NCI-H128 (cell line): ENCODE results near the gene SPRTN.
A peak's percentile ranks its signal among the peaks of the same experiment; 100 is the strongest.
"Not testable (repeated sequence)": the region's sequence is repeated elsewhere in the genome, so short reads cannot be mapped to it uniquely, and the experiment has no call there.

ENCODE experiments used
- DNase-seq: peaks from one replicate; lab custom pipeline; 2025; ENCODE audit not compliant: unreplicated experiment; lab: John Stamatoyannopoulos, UW

SPRTN gene

DNA sequence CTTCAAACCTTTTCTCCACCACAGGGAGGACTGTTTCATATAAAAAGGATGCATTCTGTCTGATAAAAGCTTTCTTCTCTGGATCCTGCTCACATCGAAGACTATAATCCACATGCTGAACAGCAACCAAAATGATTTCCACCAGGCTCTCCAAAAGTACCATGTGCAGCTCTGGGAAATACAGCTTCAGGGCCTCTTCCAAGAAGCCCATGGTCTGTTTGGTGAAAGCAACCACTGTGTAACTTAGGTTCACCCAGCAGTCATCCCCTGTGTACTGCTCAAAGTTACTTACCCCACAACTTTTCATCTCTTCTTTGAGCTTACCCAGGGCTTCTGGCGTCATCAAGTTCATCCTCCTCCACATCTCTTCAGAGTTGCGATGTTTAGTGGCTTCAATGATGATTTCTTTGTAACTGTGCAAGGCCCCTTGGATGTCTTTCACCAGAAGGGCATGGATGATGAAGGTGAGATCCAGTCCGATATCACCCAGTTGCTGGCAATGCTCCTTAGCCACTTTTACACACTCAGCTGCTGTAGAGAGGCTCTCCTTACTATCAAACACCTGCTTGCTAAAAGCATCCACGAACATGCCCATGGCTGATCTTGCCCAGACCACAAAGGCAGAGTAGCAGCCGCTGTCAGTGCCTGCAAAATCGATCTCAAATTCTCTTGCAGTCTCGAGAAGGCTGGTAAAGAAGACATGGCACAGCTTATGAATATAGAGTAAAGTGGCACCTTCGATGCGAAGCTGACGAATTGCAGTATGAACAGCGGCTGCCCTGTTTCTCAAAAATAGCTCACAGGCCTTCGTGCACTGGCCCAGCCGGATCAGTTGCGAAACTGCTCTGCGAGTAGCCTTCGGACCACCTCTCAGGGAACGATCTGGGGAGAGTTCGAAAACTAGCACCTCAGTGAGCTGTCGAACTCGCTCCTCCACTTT, 2.2 kb upstream of the SPRTN start:
- no peak for DNase-seq

DNA sequence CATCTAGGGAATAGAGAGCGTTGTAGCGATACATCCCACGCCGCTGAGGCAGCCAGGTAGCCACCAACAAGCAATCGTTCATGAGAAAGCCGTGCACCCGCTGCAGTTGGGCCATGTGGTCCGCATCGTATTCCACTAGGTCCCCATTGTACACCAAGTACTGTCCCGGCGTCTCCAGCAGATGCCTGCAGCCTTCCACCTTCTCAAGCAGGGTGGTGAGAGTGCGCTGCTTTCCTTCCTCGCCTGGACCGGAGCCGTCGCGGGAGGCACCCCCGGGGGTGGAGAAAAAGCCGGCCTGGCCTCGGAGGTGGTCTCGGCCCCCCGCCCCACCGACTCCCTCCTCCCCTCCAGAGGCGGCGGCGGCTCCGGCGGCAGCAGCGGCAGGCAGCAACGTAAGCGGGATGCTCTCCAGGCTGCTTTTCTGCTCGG, 1.0 kb upstream of the SPRTN start:
- no peak for DNase-seq

DNA sequence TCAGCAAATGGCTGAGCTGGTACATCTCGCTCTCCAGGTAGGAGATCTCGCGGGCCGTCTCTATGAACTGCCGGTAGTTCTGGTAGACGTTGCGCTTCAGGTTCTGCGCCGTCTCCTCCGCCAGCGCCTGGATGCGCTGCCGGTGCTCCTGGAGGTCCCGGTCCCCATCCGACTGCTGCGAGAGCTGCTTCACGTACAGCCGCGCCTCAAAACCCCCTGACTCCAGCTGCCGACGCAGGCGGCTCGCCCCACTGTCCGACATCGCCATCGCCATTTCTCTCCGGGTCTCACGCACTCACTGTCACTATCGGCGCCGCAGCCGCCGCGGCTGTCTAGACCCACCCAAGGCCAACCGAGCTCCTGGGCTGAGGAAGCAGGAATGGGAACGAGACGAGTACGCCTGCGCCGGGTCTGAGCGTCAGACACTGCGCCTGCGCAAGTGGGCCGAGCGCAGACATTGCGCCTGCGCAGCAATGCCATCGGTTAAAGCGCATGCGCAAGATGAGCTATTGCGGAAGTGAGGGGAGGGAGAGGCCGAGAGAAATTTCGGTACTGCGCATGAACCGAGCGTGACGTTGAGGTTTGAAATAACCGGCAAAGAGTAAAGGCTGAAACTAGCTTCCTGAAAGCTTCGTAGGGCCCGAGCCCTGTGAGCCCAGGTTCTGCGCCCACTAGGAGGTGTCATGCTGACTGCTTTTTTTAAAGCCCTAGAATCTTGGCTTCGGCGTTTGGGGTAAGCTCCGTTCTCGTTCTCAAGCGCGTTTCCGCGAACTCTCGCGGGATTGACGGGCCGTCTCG, 422 bp upstream of the SPRTN start, which contains the start of gene EXOC8:
TSS of gene EXOC8 (minus strand) at position 381 of the 798 bp plus-strand sequence. CDS start at position 274, 107 bp downstream.
- peak; percentile 99 for DNase-seq

DNA sequence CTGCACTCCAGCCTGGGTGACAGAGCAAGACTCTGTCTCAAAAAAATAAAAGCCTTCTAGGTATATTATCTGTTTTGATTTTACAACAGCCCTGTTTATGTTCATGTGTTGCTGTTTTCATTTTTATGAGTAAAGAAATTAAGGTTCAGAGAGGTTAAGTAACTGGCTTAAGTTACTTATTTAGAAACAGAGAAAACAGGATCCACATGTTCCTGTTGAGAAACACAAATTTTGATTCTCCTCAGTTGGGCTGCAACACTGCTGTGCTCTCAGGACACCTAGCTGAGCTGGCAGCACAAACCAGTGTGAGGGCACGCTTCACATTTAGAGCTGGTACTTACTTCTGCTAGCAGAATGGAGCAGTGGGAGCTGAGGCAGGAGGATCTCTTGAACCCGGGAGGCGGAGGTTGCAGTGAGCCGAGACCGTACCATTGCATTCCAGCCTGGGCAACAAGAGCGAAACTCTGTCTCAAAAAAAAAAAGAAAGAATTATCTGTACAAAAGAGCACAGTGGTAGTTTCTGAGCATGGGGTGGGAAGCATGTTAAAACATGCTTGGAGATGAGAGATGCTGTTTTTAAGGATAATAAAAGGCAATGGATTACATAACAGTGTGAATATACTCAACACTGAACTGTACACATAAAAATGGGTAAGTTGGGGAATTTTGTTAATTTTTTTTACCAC, 2.4 kb downstream of the SPRTN start:
- no peak for DNase-seq

DNA sequence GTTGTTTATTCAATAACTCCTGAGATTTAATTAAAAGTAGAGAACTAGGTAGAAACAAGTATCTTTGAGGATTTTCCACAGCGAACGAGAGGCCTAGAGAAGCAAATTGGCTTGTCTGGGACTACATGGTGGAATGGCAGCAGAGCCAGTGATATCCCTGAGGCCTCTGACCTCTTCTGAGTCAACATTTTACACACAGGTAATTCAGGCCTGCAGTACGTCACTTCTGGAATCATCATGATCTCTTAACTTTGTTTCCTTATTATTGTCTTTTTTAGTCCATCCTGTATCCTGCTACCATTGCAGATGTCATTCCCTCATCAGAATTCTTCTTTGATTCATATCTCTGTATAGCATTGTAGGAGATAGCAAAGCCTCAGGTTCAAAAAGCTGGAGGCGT, 9.9 kb downstream of the SPRTN start:
- DNase-seq, result no peak

DNA sequence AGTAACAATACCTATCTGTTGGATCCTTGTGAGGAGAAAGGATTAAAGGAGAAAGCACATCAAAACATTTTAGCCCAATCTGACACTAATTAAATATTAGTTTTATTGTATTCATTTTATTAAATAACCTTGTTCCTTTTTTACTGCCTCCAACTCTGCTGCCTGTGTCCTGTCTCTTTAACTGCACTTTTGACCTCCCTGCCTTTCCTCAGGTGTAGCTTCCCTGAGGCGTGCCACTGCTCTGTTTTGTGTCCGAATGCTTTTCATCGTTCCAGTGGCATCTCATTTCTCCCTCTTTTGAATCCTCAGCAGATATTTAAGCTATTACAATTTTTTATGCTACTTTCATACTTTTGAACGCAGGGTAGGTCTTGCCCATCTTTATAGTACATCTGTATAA, 10.3 kb downstream of the SPRTN start:
- DNase-seq, result no peak

DNA sequence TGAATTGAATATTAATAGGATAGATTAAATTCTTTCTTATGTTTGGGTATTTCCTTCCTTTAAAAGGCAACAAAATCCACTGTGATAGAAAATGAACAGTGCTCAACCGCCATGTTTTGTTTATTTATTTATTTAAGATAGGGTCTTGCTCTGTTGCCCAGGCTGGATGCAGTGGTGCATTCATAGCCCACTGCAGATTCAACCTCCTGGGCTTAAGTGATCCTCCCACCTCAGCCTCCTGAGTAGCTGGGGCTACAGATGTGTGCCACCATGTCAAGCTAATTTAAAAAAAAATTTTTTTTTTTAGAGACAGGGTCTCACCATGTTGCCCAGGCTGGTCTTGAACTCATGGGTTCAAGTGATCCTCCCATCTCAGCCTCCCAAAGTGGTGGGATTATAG, 10.8 kb downstream of the SPRTN start:
- DNase-seq, result not testable (repeated sequence)

DNA sequence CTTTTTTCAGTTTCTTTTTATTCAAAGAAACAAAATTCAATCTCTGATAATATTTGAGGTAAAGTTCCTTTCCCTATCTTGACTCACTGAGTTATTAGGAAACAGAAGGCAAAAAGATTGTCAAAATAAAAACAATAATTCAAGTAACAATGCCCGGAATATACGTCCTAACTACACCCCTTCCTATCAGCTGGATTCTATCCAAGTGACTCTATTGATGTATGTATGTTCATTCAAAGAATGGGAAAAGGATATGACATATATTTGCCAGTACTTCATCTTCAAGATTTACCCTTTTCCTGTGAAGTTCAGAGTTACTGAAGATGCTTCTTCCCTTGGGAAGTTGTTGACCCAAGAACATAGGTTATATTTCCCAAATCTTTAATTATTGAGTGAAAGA, 13.7 kb downstream of the SPRTN start:
- DNase-seq, result no peak

DNA sequence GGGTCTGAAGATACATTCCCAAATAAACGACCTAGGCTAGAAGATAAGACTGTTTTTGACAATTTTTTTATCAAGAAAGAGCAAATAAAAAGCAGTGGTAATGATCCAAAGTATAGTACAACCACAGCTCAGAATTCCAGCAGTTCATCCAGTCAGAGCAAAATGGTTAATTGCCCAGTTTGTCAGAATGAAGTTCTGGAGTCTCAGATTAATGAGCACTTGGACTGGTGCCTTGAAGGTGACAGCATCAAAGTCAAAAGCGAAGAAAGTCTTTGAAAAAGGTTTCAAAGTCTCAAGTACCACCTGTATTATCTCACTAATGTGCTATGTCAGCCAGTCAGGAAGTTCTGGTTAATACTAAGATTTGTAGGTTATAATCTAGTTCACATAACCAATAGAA, 15.0 kb downstream of the SPRTN start:
- DNase-seq, result no peak

DNA sequence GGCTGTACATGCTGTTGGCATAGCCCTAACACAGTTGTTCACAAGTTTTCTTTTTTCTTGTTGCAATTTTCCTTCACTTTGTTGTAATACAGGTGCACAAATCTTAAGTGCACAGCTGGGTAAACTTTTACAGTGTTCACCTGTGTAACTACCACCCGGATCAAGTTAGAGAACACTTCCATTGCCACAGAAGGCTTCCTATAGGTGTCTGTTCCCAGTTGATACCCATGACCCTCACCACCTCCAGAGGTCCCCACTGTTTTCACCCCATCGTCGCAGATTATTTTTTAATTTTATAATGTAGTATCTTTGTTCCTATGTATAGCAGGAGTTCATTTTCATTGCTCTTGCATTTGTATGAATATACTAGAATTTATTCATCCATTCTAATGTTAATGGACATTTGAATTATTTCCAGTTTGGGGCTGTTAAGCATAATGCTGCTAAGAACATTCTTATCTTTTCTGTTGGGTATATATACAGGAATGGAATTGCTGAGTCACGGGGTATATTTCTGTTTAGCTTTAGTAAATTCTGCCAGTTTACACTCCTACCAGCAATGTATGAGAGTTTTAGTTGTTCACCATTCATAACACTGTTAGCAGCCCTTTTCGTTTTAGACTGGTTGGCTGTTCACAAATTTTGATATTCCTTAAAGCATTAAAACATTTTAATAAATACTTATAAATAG, 16.4 kb downstream of the SPRTN start:
- DNase-seq, result no peak

DNA sequence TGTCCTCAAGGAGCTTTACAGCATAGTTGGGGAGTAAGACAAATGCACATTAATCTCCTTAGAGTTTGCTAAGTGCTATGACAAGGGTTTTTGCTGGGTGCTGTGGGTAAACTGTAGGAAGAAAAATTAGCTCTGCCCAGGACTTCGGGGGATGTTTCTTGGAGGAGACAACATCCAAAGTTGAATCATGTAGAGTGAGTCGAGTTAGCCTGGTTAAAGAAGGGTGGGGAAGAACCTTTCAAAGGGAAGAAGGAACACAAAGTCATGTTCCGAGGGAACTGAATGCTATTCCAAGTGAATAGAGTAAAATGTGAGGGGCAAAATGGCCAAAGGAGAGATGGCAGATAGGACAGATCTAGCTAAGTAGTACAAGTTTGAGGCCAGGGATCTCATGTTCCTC, 17.1 kb downstream of the SPRTN start:
- no peak for DNase-seq

DNA sequence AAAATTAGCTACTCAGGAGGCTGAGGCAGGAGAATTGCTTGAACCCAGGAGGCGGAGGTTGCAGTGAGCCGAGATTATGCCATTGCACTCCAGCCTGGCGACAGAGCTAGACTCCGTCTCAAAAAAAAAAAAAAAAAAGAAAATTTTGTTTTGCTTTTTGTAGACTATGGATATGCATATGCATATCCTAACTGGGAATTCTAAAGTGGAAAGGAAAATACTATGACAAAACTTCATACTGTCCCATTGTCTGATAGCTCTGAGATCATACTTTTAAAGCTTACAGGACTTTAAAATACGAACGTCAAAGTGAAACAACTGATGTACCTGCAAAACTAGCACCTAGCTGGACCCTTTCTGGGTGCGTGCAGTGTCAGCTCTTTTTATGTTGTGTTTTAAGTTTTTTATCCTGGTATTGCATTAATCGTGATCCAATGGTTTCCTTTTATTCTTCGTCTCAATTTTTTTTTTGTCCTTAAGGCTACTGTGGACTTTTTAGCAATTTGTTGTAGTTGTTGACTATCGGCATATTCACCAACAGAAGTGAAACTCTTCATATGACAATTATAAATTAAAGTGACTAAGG, 19.2 kb downstream of the SPRTN start:
- no peak for DNase-seq

DNA sequence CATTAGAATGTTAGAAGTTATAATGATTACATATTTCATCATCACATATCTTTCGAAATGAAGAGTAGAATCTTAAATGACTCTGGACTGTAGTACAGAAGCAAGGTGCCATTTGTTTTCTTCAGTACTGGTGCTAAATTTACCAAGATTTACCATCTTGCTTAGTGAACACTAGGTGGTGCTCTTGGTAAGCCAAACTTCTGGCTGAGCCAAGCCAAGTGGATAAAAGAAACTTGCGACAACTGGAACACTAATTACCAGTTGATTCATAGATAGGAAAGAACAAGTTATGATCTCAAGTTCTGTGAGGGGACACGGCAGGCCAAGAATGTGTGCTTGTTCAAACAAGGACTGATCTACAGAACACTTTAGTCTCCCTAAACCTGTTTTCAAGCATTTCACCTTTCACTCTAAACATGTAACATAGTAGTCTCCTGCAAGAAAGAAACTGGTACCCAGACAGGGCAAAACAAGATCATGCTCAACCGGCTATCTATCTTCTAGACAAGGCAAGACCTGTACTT, 19.8 kb downstream of the SPRTN start:
- peak; percentile 45 for DNase-seq

DNA sequence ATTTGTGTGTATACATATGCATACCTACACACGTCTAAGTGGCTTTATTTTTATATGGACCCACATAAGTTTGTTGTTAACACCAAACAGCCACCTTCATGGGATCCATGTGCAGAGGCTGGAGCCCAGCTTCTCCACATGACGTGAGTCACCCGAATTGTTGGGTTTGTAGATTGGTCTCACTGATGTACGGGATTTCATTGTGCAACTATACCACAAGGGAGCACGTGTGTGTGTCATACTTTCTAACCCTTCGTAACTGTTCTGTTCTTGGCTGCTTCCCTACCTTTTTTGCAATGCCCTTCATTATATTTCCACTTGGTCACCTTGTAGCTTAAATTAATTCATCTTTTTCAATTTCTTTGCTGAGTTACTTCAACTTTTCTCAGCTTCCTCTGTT, 21.0 kb downstream of the SPRTN start:
- DNase-seq, result no peak

DNA sequence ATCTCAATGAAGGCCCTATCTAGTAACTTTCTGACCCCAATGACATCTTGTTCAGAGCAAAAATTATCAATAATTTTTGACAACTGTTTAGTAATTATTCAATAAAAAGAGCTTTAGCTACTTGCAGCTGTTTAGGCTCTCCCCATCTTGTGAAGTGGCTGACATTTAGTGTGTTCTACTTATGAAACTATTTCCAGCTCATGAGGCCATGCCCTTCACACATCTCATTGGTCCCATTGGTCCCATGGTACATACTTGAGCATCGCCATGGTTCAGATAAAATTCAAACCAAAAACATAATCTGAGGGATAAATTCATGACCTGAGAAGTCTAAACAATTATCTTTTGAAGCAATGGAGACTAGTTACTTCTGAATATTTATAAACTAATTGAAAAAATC, 24.2 kb downstream of the SPRTN start:
- DNase-seq, result no peak

DNA sequence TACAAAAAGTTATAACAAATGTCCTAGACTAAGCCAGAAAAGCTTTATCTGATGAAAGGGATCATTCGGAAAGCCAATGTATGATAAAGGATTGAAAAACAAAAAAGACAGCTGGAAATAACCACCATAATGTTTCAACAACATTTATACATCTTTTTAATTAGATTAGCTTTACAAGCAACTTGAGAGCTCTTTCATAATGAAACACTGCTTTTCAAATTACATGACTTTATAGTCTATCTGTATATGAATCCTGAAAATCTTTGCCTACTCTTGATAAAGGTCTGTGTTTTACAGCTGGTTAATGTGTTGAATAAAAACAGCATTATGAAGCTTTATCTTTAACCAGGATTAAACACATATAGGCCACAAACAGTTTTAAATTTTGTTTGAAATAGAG, 25.5 kb downstream of the SPRTN start:
- DNase-seq, result no peak

DNA sequence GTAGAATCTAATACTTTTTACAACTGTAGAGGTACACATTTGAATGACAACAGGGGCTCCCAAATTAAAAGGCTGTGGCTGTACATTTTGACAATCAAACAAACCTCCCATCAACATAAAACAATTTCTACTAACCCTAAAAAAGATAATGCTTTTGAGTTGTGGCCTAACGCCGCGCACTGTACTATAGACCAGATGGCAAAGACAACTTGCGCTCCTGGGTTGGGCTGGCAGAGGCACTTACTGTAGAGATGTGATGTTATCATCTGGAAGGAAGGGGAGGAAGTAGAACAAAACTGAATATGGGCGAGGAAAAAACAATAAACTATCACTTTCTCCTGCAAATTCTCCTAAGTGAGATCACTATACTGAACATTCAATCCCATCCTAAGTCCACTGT, 26.1 kb downstream of the SPRTN start:
- DNase-seq, result no peak

DNA sequence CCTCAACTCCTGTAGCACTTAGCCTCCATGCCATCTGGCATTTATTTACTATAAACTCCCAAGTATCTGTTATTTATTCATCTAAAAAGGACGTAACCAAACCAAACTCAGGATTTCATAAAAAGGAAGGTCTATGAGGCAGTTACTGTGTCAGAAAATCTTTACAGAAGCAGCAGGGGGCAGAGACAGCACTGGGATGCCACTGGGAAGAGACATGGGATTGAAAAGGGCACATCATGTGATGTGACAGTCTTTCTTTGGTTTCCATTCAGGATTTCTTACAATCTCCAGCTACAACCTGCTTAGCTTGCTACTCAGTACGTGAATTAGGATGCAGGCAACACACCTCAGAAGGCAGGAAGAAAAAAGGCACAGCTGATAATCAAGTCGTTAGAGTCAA, 31.2 kb downstream of the SPRTN start:
- no peak for DNase-seq

DNA sequence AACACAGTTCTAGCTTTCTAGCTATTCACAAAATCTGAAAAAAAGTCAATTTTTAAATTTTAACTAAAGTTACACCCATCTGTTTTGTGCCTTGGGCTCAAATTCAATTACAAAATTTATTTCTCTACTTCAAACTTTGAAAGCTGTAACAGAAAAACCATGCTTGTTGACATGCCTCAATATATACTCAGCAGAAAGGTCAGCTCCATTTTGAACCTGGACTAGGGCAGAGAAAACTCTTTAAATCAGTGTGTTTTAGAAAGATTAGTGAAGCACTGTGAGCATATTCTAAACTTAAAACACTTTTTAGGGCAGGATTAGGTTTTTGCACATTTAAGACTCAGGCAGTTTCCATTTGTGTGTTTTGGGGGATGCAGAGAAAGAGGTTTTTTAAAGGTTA, 34.4 kb downstream of the SPRTN start:
- DNase-seq, result no peak

DNA sequence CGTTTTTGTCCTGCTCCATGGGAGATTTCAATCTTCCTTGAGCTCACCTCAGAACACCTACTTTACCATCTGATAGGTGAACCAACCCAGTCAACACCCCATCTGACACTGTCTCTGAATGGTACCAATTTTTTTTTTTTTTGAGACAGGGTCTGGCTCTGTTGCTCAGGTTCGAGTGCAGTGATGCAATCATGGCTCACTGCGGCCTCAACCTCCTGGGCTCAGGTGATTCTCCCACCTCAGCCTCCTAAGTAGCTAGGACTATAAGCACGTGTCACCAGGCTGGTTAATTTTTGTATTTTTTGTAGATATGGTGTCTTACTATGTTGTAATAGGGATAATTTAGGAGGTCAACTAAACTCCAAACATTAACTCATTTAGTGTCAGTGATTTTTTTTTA, 36.3 kb downstream of the SPRTN start:
- no peak for DNase-seq
